Testis (tissue), 3 donors: ENCODE measurements around the gene NCKAP5. TPM values are rescaled to one million over a fixed set of nuclear protein-coding genes. Genes with fewer than 3 reads are reported as not detected.

Experiments used
- DNase-seq: peaks from one replicate; pipeline ENCODE4 v3.0.0-alpha.2; 2019
- H3K27ac ChIP-seq, 2 donors: fragments of 200-600 bp; sonication (generic); one replicate each; pipeline ENCODE4 v1.5.1; 2019
- H3K27me3 ChIP-seq: fragments of 200-600 bp; sonication (generic); one replicate; pipeline ENCODE4 v1.5.1; 2019
- H3K36me3 ChIP-seq: fragments of 200-600 bp; sonication (generic); one replicate; pipeline ENCODE4 v1.5.1; 2017; ENCODE audit warnings: low read depth; ENCODE audit errors: missing control alignments
- H3K4me1 ChIP-seq: fragments of 200-600 bp; sonication (generic); one replicate; pipeline ENCODE4 v1.5.1; 2019
- H3K4me3 ChIP-seq, 2 donors: fragments of 200-600 bp; sonication (generic); one replicate each; pipeline ENCODE4 v1.5.1; 2017 to 2019
- H3K9me3 ChIP-seq: fragments of 200-600 bp; sonication (generic); one replicate; pipeline ENCODE4 v1.5.1; 2017
- CTCF ChIP-seq, 3 experiments: fragments of 450-650 bp in 2 of 3; fragments of 200-600 bp in 1 of 3; sonication (generic) in 1 of 3; IDR thresholded peaks; one replicate each; pipeline ENCODE4 v1.5.1; 2016 to 2019; ENCODE audit warnings: antibody characterized with exemption in 3 of 3, mild to moderate bottlenecking in 2 of 3, moderate library complexity in 1 of 3
- POLR2A ChIP-seq: fragments of 450-650 bp; IDR thresholded peaks from one replicate; pipeline ENCODE4 v1.6.1; 2017; ENCODE audit warnings: antibody characterized with exemption, mild to moderate bottlenecking, moderate library complexity
- WGBS, 2 donors: methylation state at CpG; one replicate each; pipeline ENCODE4 v1.1.5; 2018; 5-methylcytosine and 5-hydroxymethylcytosine counted together
- intact Hi-C: fragments of 100-400 bp; cut with DNase I; formaldehyde crosslinking; loops from one replicate; pipeline ENCODE4 v1.15.1; 2023; ENCODE audit warnings: low total_unique reads
- polyA plus RNA-seq: library from polyadenylated mRNA; stranded (reverse); fragments of 350-450 nt; fragmentation: Illumina TruSeq; extraction: RNeasy Lipid Tissue Mini Kit (QIAGEN cat#74804); gene quantifications from one replicate; pipeline ENCODE4 v1.2.3, GENCODE V29; 2014; ENCODE audit warnings: low read depth, low replicate concordance; ENCODE audit not compliant: insufficient read depth
- total RNA-seq, 2 donors: library from RNA; depleted of rRNA; stranded (reverse); fragments of >200 nt; gene quantifications; one replicate each; pipeline ENCODE4 v1.2.3, GENCODE V29; 2016

NCKAP5 gene
- total and polyA plus RNA-seq, 3 donors from 2014 or later, result 3.0 to 7.6 (median 6.3) TPM

DNA sequence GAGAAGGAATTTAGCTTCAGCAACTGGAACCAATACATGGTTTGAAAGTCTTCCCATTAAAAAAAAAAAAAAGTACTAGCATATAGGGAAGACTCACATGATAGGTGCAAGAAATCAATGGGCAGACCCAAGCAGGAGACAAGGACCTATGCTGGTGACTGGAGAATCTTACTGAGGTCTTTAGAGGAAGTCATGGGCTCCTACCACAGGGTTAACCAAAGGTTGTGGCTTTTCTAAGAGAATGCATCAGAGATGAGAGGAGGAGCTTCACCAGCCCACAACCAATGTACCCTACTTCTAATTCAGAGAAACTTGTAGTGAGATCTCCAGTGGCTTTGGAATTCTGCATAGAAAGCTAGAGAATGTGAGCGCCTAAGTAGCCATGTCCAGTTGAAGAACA is 207.4 kb downstream of the NCKAP5 start:
- no peaks in the 10 kb centered on the region for H3K27me3 ChIP-seq
- TF ChIP-seq CTCF (IDR thresholded peaks at IDR 0.05) (no peak), POLR2A (no peak)
- H3K4me1 ChIP-seq, result peaks cover 9% of the 10 kb centered on the region
- WGBS, 2 donors, result 93 to 95% methylated on average over 1 of the region's 1 CpG
- no peak for DNase-seq
- no peak overlapping the region for H3K27ac ChIP-seq
- no peaks in the 10 kb centered on the region for H3K9me3 ChIP-seq
- no peaks in the 10 kb centered on the region for H3K36me3 ChIP-seq
- no peak overlapping the region for H3K4me3 ChIP-seq
- intact Hi-C loops, result no loop called here

DNA sequence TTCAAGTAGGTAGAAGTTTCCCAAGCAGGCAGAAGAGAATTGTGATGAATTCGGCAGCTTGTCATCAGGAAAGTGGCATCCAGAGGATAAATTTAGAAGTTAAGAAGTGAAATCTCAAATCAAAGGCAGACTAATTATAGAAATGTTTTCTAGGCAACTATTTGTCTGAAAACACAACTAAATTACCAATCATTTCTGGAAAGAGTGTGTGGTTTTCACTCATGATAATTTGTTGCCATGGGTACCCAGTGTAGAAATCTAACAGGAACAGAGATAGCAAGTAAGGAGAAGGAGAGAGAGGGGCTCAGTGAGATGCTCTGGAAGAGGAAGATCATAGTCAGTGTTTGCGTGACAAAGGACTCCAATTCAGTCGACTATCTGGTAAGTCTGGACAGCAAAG is 208.1 kb downstream of the NCKAP5 start:
- no peak for DNase-seq
- Histone ChIP-seq H3K4me1 (peaks cover 9% of the 10 kb centered on the region), H3K4me3 (no peak overlapping the region), H3K36me3 (no peaks in the 10 kb centered on the region), H3K27me3 (no peaks in the 10 kb centered on the region), H3K27ac (no peak overlapping the region), H3K9me3 (no peaks in the 10 kb centered on the region)
- no peak for TF ChIP-seq POLR2A
- TF ChIP-seq CTCF (IDR thresholded peaks at IDR 0.05), result no peak
- 78 to 80% methylated on average over 3 of the region's 3 CpGs for WGBS, 2 donors
- intact Hi-C loops, result no loop called here

DNA sequence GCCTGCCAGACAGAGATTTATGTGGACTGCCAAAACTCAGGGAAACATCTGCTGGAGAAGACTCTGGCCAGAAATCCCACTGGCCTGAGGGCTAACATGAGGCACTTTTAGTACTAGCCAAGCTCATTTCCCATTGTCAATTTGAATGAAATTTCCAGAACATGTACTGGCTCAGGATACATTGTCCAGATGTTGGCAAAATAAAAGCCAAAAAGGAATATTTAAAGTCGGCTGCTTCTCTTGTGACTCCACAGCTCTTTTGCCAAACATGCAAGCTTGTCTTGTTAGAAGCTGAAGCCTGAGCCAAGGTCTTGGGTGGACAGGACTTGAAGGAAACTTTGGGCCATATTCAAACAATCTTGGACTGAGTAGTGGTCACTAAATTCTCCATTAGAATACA is 215.5 kb downstream of the NCKAP5 start:
- peaks cover 3% of the 10 kb centered on the region for H3K4me1 ChIP-seq
- peak overlapping the region in 1 of 2 donors; percentile 48 for H3K27ac ChIP-seq
- no peaks in the 10 kb centered on the region for H3K27me3 ChIP-seq
- peak; percentile 76 for DNase-seq
- H3K4me3 ChIP-seq, result no peak overlapping the region
- intact Hi-C loops, result no loop called here
- 43 to 71% methylated on average over 1 of the region's 1 CpG for WGBS, 2 donors
- TF ChIP-seq CTCF (IDR thresholded peaks at IDR 0.05) (no peak), POLR2A (no peak)
- H3K9me3 ChIP-seq, result no peaks in the 10 kb centered on the region
- no peaks in the 10 kb centered on the region for H3K36me3 ChIP-seq

DNA sequence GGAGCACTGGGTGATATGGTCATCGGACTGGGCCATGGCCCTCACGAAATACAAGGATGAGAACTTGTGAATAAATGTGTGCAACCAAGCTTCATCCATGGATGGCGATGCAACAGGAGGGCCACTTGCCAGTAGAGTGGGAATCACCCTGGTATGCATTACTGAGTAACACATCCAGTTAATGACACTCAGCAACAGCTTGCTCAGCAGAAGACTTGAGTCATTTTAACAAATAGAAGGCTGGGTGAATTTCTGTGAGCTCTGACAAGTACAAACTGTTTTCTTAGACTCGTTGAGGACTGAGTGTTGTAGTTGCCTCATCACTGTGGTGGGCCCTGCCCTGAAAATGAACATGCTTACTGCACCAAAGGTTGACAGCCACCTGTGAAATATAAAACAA is 221.6 kb downstream of the NCKAP5 start:
- Histone ChIP-seq H3K36me3 (no peaks in the 10 kb centered on the region), H3K27me3 (no peaks in the 10 kb centered on the region), H3K4me1 (no peaks in the 10 kb centered on the region), H3K9me3 (no peaks in the 10 kb centered on the region), H3K27ac (no peak overlapping the region), H3K4me3 (no peak overlapping the region)
- 84 to 87% methylated on average over 4 of the region's 4 CpGs for WGBS, 2 donors
- DNase-seq, result no peak
- TF ChIP-seq CTCF (IDR thresholded peaks at IDR 0.05), result no peak
- no peak for TF ChIP-seq POLR2A
- intact Hi-C loops, result no loop called here

- 92 to 95% methylated on average over 1 of the region's 1 CpG for WGBS, 2 donors
- DNase-seq, result no peak
- TF ChIP-seq CTCF (IDR thresholded peaks at IDR 0.05) (no peak), POLR2A (no peak)
- Histone ChIP-seq H3K27me3 (no peaks in the 10 kb centered on the region), H3K4me1 (no peaks in the 10 kb centered on the region), H3K27ac (no peak overlapping the region), H3K9me3 (no peaks in the 10 kb centered on the region), H3K36me3 (no peaks in the 10 kb centered on the region), H3K4me3 (no peak overlapping the region)
- intact Hi-C loops, result no loop called here
These were observed 222.6 kb downstream of the NCKAP5 start for GRCh38 chr2:133345638-133346037.
